Activated CD8-positive, alpha-beta T cell treated with anti-CD3 and anti-CD28 coated beads, Interleukin-2, amount 10 ng/mL, durations not matched to agents 7 days and 5 days (primary cell): Measurements from ENCODE around the gene OMG. TPM values are rescaled to one million over a fixed set of nuclear protein-coding genes. Genes with fewer than 3 reads are reported as not detected.
"Not testable (repeated sequence)": the region's sequence is repeated elsewhere in the genome, so short reads cannot be mapped to it uniquely, and the experiment has no call there.

Experiments used
- ATAC-seq: fragments of 150-1000 bp; cut with Tn5 transposase; one replicate; pipeline ENCODE4 v1.10.0; 2021; ENCODE audit warnings: moderate library complexity
- CTCF ChIA-PET: fragments of 350-600 bp; sonication (Branson Sonifier 250); formaldehyde crosslinking; loops from one replicate; lab custom pipeline; 2021; ENCODE audit warnings: antibody characterized with exemption; lab: Charles Lee
- POLR2A ChIA-PET: fragments of 350-600 bp; sonication (Branson Sonifier 250); formaldehyde crosslinking; loops from one replicate; lab custom pipeline; 2021; ENCODE audit warnings: antibody characterized with exemption; lab: Charles Lee
- DNase-seq: peaks from one replicate; pipeline ENCODE4 v3.0.0-alpha.2; 2020
- H3K27ac Mint-ChIP-seq: one replicate; pipeline ENCODE4 v1.8.0; 2021; ENCODE audit warnings: mild to moderate bottlenecking, mixed read lengths
- H3K27me3 Mint-ChIP-seq: one replicate; pipeline ENCODE4 v1.8.0; 2021; ENCODE audit warnings: low read depth, mixed read lengths
- H3K36me3 Mint-ChIP-seq: one replicate; pipeline ENCODE4 v1.8.0; 2021; ENCODE audit warnings: low read depth, mixed read lengths
- H3K4me1 Mint-ChIP-seq: one replicate; pipeline ENCODE4 v1.8.0; 2021; ENCODE audit warnings: low read depth, mixed read lengths
- H3K4me3 Mint-ChIP-seq: one replicate; pipeline ENCODE4 v1.8.0; 2021; ENCODE audit warnings: mild to moderate bottlenecking, mixed read lengths
- H3K9me3 Mint-ChIP-seq: one replicate; pipeline ENCODE4 v1.8.0; 2022; ENCODE audit warnings: mixed read lengths; ENCODE audit not compliant: insufficient read depth
- total RNA-seq, 2 experiments: library from RNA; stranded (reverse); gene quantifications; one replicate each; pipeline ENCODE4 v1.2.3, GENCODE V29; 2021

OMG gene
- total RNA-seq, 2 experiments from 2014 or later = 0.29 to 0.50 TPM

GRCh38 chr17:31318851-31319661, 22.0 kb upstream of the OMG start:
- CTCF ChIA-PET = interaction anchor here (0.6 to 3.2 kb wide), 3 partner anchors 8 to 924 kb away, joined by 3 to 24 read pairs (median 3); no protein-coding TSS in a partner anchor
- H3K27ac Mint-ChIP-seq = peak overlapping the region; percentile 90
- peaks cover 7% of the 10 kb centered on the region for H3K9me3 Mint-ChIP-seq
- no peak for DNase-seq
- POLR2A ChIA-PET = interaction anchor here (0.6 to 6.2 kb wide), 7 partner anchors 7 to 169 kb away, joined by 3 to 185 read pairs (median 3); partner anchors contain the start of gene EVI2B
- H3K4me1 Mint-ChIP-seq = peaks cover 48% of the 10 kb centered on the region
- H3K4me3 Mint-ChIP-seq = peak overlapping the region; percentile 74
- ATAC-seq = no peak
- peaks cover 41% of the 10 kb centered on the region for H3K36me3 Mint-ChIP-seq
- no peaks in the 10 kb centered on the region for H3K27me3 Mint-ChIP-seq

- POLR2A ChIA-PET = interaction anchor here (0.6 to 6.2 kb wide), 6 partner anchors 7 to 169 kb away, joined by 3 to 185 read pairs (median 3); partner anchors contain the start of gene EVI2B
- DNase-seq (peak; percentile 57), ATAC-seq (peak; percentile 28)
- peak overlapping the region; percentile 90 for H3K27ac Mint-ChIP-seq
- H3K9me3 Mint-ChIP-seq = peaks cover 7% of the 10 kb centered on the region
- H3K4me1 Mint-ChIP-seq = peaks cover 44% of the 10 kb centered on the region
- H3K4me3 Mint-ChIP-seq = peak overlapping the region; percentile 74
- peaks cover 44% of the 10 kb centered on the region for H3K36me3 Mint-ChIP-seq
- H3K27me3 Mint-ChIP-seq = no peaks in the 10 kb centered on the region
- CTCF ChIA-PET = interaction anchor here (0.8 kb wide), 1 partner anchor 9 kb away, joined by 3 read pairs; no protein-coding TSS in a partner anchor
Measured at GRCh38 chr17:31318298-31318801, 21.3 kb upstream of the OMG start.

GRCh38 chr17:31314782-31315100, 17.7 kb upstream of the OMG start:
- Mint-ChIP-seq H3K27ac (peak overlapping the region; percentile 92), H3K36me3 (peaks cover 51% of the 10 kb centered on the region), H3K27me3 (no peaks in the 10 kb centered on the region), H3K4me3 (peak overlapping the region; percentile 90), H3K9me3 (peaks cover 7% of the 10 kb centered on the region), H3K4me1 (peaks cover 36% of the 10 kb centered on the region)
- ChIA-PET CTCF (interaction anchor here (1.1 to 1.3 kb wide), 2 partner anchors 53 to 58 kb away, joined by 3 to 6 read pairs; no protein-coding TSS in a partner anchor), POLR2A (no interaction called here)
- no peak for DNase-seq
- ATAC-seq = no peak

- DNase-seq (no peak), ATAC-seq (peak; percentile 34)
- CTCF ChIA-PET = interaction anchor here (1.1 to 1.3 kb wide), 2 partner anchors 54 to 58 kb away, joined by 3 to 6 read pairs; no protein-coding TSS in a partner anchor
- Mint-ChIP-seq H3K27ac (peak within 1 kb of the TSS; percentile 92), H3K4me1 (peaks cover 40% of the 10 kb centered on the region), H3K27me3 (no peaks in the 10 kb centered on the region), H3K36me3 (peaks cover 50% of the 10 kb centered on the region), H3K9me3 (peaks cover 7% of the 10 kb centered on the region), H3K4me3 (peak within 1 kb of the TSS; percentile 90)
- POLR2A ChIA-PET = interaction anchor here (0.6 to 5.5 kb wide), 4 partner anchors 7 to 408 kb away, joined by 3 to 185 read pairs (median 4); partner anchors contain the start of gene EVI2A
Measured at GRCh38 chr17:31313982-31314781, 17.1 kb upstream of the OMG start, which contains the start of gene EVI2B. Gene EVI2B (minus strand): TSS chr17:31314054. CDS start chr17:31305609, 8,445 bp downstream.

GRCh38 chr17:31312223-31312622, 15.2 kb upstream of the OMG start:
- H3K27ac Mint-ChIP-seq = peak overlapping the region; percentile 95
- not testable (repeated sequence) for H3K27me3 Mint-ChIP-seq, H3K9me3 Mint-ChIP-seq, ATAC-seq
- peaks cover 50% of the 10 kb centered on the region for H3K36me3 Mint-ChIP-seq
- ChIA-PET POLR2A (interaction anchor here (2.5 to 5.5 kb wide), 2 partner anchors 9 to 16 kb away, joined by 6 to 185 read pairs; partner anchors contain the start of gene EVI2A), CTCF (interaction anchor here (1.1 to 3.1 kb wide), 2 partner anchors 8 to 60 kb away, joined by 3 to 24 read pairs; partner anchors contain the start of gene EVI2A)
- peak overlapping the region; percentile 94 for H3K4me3 Mint-ChIP-seq
- peaks cover 54% of the 10 kb centered on the region for H3K4me1 Mint-ChIP-seq
- peak; percentile 66 for DNase-seq

GRCh38 chr17:31311526-31311925, 14.5 kb upstream of the OMG start:
- peak overlapping the region; percentile 95 for H3K27ac Mint-ChIP-seq

GRCh38 chr17:31310886-31311285, 13.8 kb upstream of the OMG start:
- peak; percentile 18 for ATAC-seq
- DNase-seq = peak; percentile 44
- Mint-ChIP-seq H3K27me3 (no peaks in the 10 kb centered on the region), H3K4me3 (peak overlapping the region; percentile 94), H3K36me3 (peaks cover 53% of the 10 kb centered on the region), H3K27ac (peak overlapping the region; percentile 95), H3K4me1 (peaks cover 47% of the 10 kb centered on the region), H3K9me3 (peaks cover 7% of the 10 kb centered on the region)
- ChIA-PET CTCF (interaction anchor here (0.6 to 3.1 kb wide), 3 partner anchors 10 to 1726 kb away, joined by 3 to 24 read pairs (median 3); partner anchors contain the start of gene EVI2A), POLR2A (interaction anchor here (0.7 to 5.5 kb wide), 4 partner anchors 10 to 625 kb away, joined by 3 to 185 read pairs (median 6); partner anchors contain the start of gene EVI2A)

More at GRCh38 chr17:31311526-31311925, 14.5 kb upstream of the OMG start:
- no peak for DNase-seq
- ATAC-seq = no peak
- ChIA-PET CTCF (interaction anchor here (1.1 to 3.1 kb wide), 2 partner anchors 9 to 61 kb away, joined by 3 to 24 read pairs; partner anchors contain the start of gene EVI2A), POLR2A (interaction anchor here (2.5 to 5.5 kb wide), 2 partner anchors 9 to 17 kb away, joined by 6 to 185 read pairs; partner anchors contain the start of gene EVI2A)
- Mint-ChIP-seq H3K4me3 (peak overlapping the region; percentile 94), H3K4me1 (peaks cover 53% of the 10 kb centered on the region), H3K9me3 (peaks cover 7% of the 10 kb centered on the region), H3K27me3 (no peaks in the 10 kb centered on the region), H3K36me3 (peaks cover 51% of the 10 kb centered on the region)

GRCh38 chr17:31310260-31310659, 13.2 kb upstream of the OMG start:
- H3K27me3 Mint-ChIP-seq = no peaks in the 10 kb centered on the region
- peak; percentile 77 for DNase-seq
- ATAC-seq = peak; percentile 62

GRCh38 chr17:31309556-31309955, 12.5 kb upstream of the OMG start:
- Mint-ChIP-seq H3K4me3 (peak overlapping the region; percentile 94), H3K4me1 (peaks cover 41% of the 10 kb centered on the region), H3K27ac (peak overlapping the region; percentile 98), H3K27me3 (no peaks in the 10 kb centered on the region), H3K36me3 (peaks cover 61% of the 10 kb centered on the region), H3K9me3 (peaks cover 3% of the 10 kb centered on the region)
- ChIA-PET CTCF (interaction anchor here (0.6 to 3.1 kb wide), 5 partner anchors 9 to 199 kb away, joined by 3 to 24 read pairs (median 5); partner anchors contain the start of gene EVI2A), POLR2A (interaction anchor here (5.5 kb wide), 1 partner anchor 11 kb away, joined by 185 read pairs; the partner anchor contains the start of gene EVI2A)
- DNase-seq (no peak), ATAC-seq (no peak)

More at GRCh38 chr17:31310260-31310659, 13.2 kb upstream of the OMG start:
- H3K9me3 Mint-ChIP-seq = peaks cover 7% of the 10 kb centered on the region
- peaks cover 56% of the 10 kb centered on the region for H3K36me3 Mint-ChIP-seq
- peak overlapping the region; percentile 94 for H3K4me3 Mint-ChIP-seq
- CTCF ChIA-PET = interaction anchor here (0.6 to 3.1 kb wide), 6 partner anchors 8 to 1725 kb away, joined by 3 to 24 read pairs (median 4); partner anchors contain the start of gene EVI2A
- peaks cover 43% of the 10 kb centered on the region for H3K4me1 Mint-ChIP-seq
- H3K27ac Mint-ChIP-seq = peak overlapping the region; percentile 98
- POLR2A ChIA-PET = interaction anchor here (0.7 to 5.5 kb wide), 5 partner anchors 11 to 206 kb away, joined by 3 to 185 read pairs (median 5); partner anchors contain the start of gene EVI2A
